HepG2 (cell line): ENCODE data around the gene LPCAT4. TPM values are rescaled to one million over a fixed set of nuclear protein-coding genes. Genes with fewer than 3 reads are reported as not detected.

Source experiments
- ARNTL ChIP-seq: sonication (generic); formaldehyde crosslinking; IDR thresholded peaks from 2 replicates; pipeline ENCODE4 v1.4.0; 2020; ENCODE audit warnings: mild to moderate bottlenecking, missing genetic modification reagents
- ATAD3A ChIP-seq: sonication (generic); formaldehyde crosslinking; IDR thresholded peaks from 2 replicates; pipeline ENCODE4 v1.4.0; 2020; ENCODE audit warnings: missing genetic modification reagents
- ATF1 ChIP-seq: IDR thresholded peaks from 2 replicates; pipeline ENCODE4 v1.6.1; 2016; ENCODE audit warnings: mild to moderate bottlenecking, control low read depth
- BRD4 ChIP-seq: sonication (generic); formaldehyde crosslinking; IDR thresholded peaks from 2 replicates; pipeline ENCODE4 v1.4.0; 2020; ENCODE audit warnings: missing genetic modification reagents
- CENPT ChIP-seq: sonication (generic); formaldehyde crosslinking; IDR thresholded peaks from 2 replicates; pipeline ENCODE4 v1.8.0; 2022; ENCODE audit warnings: low read depth, mild to moderate bottlenecking, moderate library complexity, missing genetic modification reagents
- ELF4 ChIP-seq: sonication (generic); formaldehyde crosslinking; IDR thresholded peaks from 2 replicates; pipeline ENCODE4 v1.5.0; 2020; ENCODE audit warnings: missing genetic modification reagents, mild to moderate bottlenecking, moderate library complexity, borderline replicate concordance
- HNF4A ChIP-seq: sonication (generic); formaldehyde crosslinking; IDR thresholded peaks from 2 replicates; pipeline ENCODE4 v1.4.0; 2020; ENCODE audit warnings: missing genetic modification reagents
- HOXA9 ChIP-seq: sonication (generic); formaldehyde crosslinking; IDR thresholded peaks from 2 replicates; pipeline ENCODE4 v1.8.1; 2022; ENCODE audit warnings: missing genetic modification reagents, mild to moderate bottlenecking, moderate library complexity, borderline replicate concordance
- IKZF1 ChIP-seq: fragments of 450-650 bp; IDR thresholded peaks from 2 replicates; pipeline ENCODE4 v1.7.1; 2016
- KAT2B ChIP-seq: fragments of 150-350 bp; IDR thresholded peaks from 2 replicates; pipeline ENCODE4 v1.6.1; 2014; ENCODE audit warnings: low read depth, low read length, borderline replicate concordance
- KDM5A ChIP-seq: fragments of 200-600 bp; sonication (generic); IDR thresholded peaks from 2 replicates; pipeline ENCODE4 v1.7.0; 2018; ENCODE audit warnings: antibody characterized with exemption, mild to moderate bottlenecking, low read length, borderline replicate concordance
- MAFG ChIP-seq: sonication (generic); formaldehyde crosslinking; IDR thresholded peaks from 2 replicates; pipeline ENCODE4 v1.5.1; 2020; ENCODE audit warnings: mild to moderate bottlenecking, missing genetic modification reagents
- NAIF1 ChIP-seq: sonication (generic); formaldehyde crosslinking; IDR thresholded peaks from 2 replicates; pipeline ENCODE4 v1.5.0; 2020; ENCODE audit warnings: mild to moderate bottlenecking, missing genetic modification reagents, borderline replicate concordance
- NPAS2 ChIP-seq: sonication (generic); formaldehyde crosslinking; IDR thresholded peaks from 2 replicates; pipeline ENCODE4 v1.8.0; 2022; ENCODE audit warnings: mild to moderate bottlenecking, missing genetic modification reagents, borderline replicate concordance
- POGZ ChIP-seq: sonication (generic); formaldehyde crosslinking; IDR thresholded peaks from 2 replicates; pipeline ENCODE4 v1.4.0; 2020; ENCODE audit warnings: mild to moderate bottlenecking, missing genetic modification reagents
- SNAI1 ChIP-seq: sonication (generic); formaldehyde crosslinking; IDR thresholded peaks from 2 replicates; pipeline ENCODE4 v1.5.0; 2020; ENCODE audit warnings: mild to moderate bottlenecking, missing genetic modification reagents, borderline replicate concordance
- SPEN ChIP-seq: sonication (generic); formaldehyde crosslinking; IDR thresholded peaks from 2 replicates; pipeline ENCODE4 v1.5.1; 2020; ENCODE audit warnings: low read depth, mild to moderate bottlenecking, missing genetic modification reagents
- TAF1 ChIP-seq: sonication (generic); formaldehyde crosslinking; IDR thresholded peaks from 2 replicates; pipeline ENCODE4 v1.4.0; 2020; ENCODE audit warnings: missing genetic modification reagents
- TARDBP ChIP-seq: sonication (generic); formaldehyde crosslinking; IDR thresholded peaks from 2 replicates; pipeline ENCODE4 v1.8.0; 2022; ENCODE audit warnings: mild to moderate bottlenecking, missing genetic modification reagents
- THAP11 ChIP-seq: IDR thresholded peaks from 2 replicates; pipeline ENCODE4 v1.6.1; 2016; ENCODE audit warnings: missing biosample characterization, missing genetic modification reagents
- ZNF274 ChIP-seq: sonication (generic); formaldehyde crosslinking; IDR thresholded peaks from 2 replicates; pipeline ENCODE4 v1.5.1; 2020; ENCODE audit warnings: mild to moderate bottlenecking, missing genetic modification reagents
- ZNF329 ChIP-seq: sonication (generic); formaldehyde crosslinking; IDR thresholded peaks from 2 replicates; pipeline ENCODE4 v1.9.0; 2021; ENCODE audit warnings: low read depth, mild to moderate bottlenecking, missing genetic modification reagents
- ZNF414 ChIP-seq: sonication (generic); formaldehyde crosslinking; IDR thresholded peaks from 2 replicates; pipeline ENCODE4 v1.5.0; 2020; ENCODE audit warnings: missing genetic modification reagents
- ZNF547 ChIP-seq: sonication (generic); formaldehyde crosslinking; IDR thresholded peaks from 2 replicates; pipeline ENCODE4 v1.5.1; 2020; ENCODE audit warnings: mild to moderate bottlenecking, missing genetic modification reagents
- ZNF576 ChIP-seq: sonication (generic); formaldehyde crosslinking; IDR thresholded peaks from 2 replicates; pipeline ENCODE4 v1.4.0; 2020; ENCODE audit warnings: mild to moderate bottlenecking, missing genetic modification reagents
- ZNF691 ChIP-seq: sonication (generic); formaldehyde crosslinking; IDR thresholded peaks from 2 replicates; pipeline ENCODE4 v1.4.0; 2020; ENCODE audit warnings: missing genetic modification reagents, low read depth, mild to moderate bottlenecking, borderline replicate concordance
- ZNF775 ChIP-seq: sonication (generic); formaldehyde crosslinking; IDR thresholded peaks from 2 replicates; pipeline ENCODE4 v1.4.0; 2020; ENCODE audit warnings: missing genetic modification reagents, mild to moderate bottlenecking, moderate library complexity, borderline replicate concordance
- ZSCAN31 ChIP-seq: sonication (generic); formaldehyde crosslinking; IDR thresholded peaks from 2 replicates; pipeline ENCODE4 v1.5.0; 2020; ENCODE audit warnings: low read depth, mild to moderate bottlenecking, missing genetic modification reagents
- polyA plus RNA-seq, 8 experiments: library from polyadenylated mRNA; depleted of rRNA in 3 of 8; stranded (reverse) in 7 of 8; unstranded in 1 of 8; fragments of >200 nt; fragmentation: Illumina TruSeq in 4 of 8; extraction: Trizol in 4 of 8; gene quantifications; 2 replicates each; pipeline versions ENCODE4 v1.2.1 to v1.2.3, GENCODE V29; 2011 to 2016; ENCODE audit warnings: low read depth in 4 of 8, missing spikeins in 1 of 8, mixed read lengths in 1 of 8; ENCODE audit not compliant: insufficient read depth in 1 of 8
- total RNA-seq, 5 experiments: library from RNA; depleted of rRNA; stranded (reverse); fragments of >200 nt; fragmentation: Illumina TruSeq; extraction: Trizol; gene quantifications; 2 replicates each; pipeline ENCODE4 v1.2.3, GENCODE V29; 2016; ENCODE audit warnings: low read depth in 1 of 5
- TF ChIP-seq, protein P1 (sequence below): sonication (generic); formaldehyde crosslinking; IDR thresholded peaks from 2 replicates; pipeline ENCODE4 v1.9.0; 2021; ENCODE audit warnings: missing genetic modification reagents, mild to moderate bottlenecking, borderline replicate concordance

Gene LPCAT4
- total and polyA plus RNA-seq, 2 of the 13 experiments (the other 11 are each of a cell fraction or from before 2014, with no cell fraction given) = 8.1 to 57.1 TPM

GRCh38 chr15:34342737-34343575 lies 24.0 kb downstream of the LPCAT4 start, which contains the start of the genes NOP10 and NUTM1 (continued):
- no peak for TF ChIP-seq ZNF414 (CRISPR knock-in tag)
- TF ChIP-seq KDM5A = peak; percentile 72; the same call in 1 of the 2 replicates
- no peak; the same call in 1 of the 2 replicates for TF ChIP-seq ZNF274
- no peak for TF ChIP-seq MAFG (CRISPR knock-in tag)
- no peak for TF ChIP-seq HOXA9 (CRISPR knock-in tag)
- TF ChIP-seq ARNTL (CRISPR knock-in tag) = peak; percentile 95
- TF ChIP-seq ZNF329 (CRISPR knock-in tag) = no peak
- no peak for TF ChIP-seq ZSCAN31 (CRISPR knock-in tag)
- TF ChIP-seq SNAI1 (CRISPR knock-in tag) = no peak
- TF ChIP-seq TAF1 = peak; percentile 79
- 0 out of 2 replicates have a peak, but pooled peaks have one; percentile 77 for TF ChIP-seq ZNF691 (CRISPR knock-in tag)
- TF ChIP-seq ZNF547 (CRISPR knock-in tag) = peak; percentile 49
- no peak for TF ChIP-seq HNF4A (CRISPR knock-in tag)
- peak; percentile 74 for TF ChIP-seq SPEN
- peak; percentile 79 for TF ChIP-seq POGZ
- TF ChIP-seq NAIF1 (CRISPR knock-in tag) = no peak
- TF ChIP-seq ZNF576 = no peak
- TF ChIP-seq NPAS2 (CRISPR knock-in tag) = no peak
- peak; percentile 94 for TF ChIP-seq TARDBP (CRISPR knock-in tag)
- TF ChIP-seq ATAD3A (CRISPR knock-in tag) = no peak
- TF ChIP-seq, protein P1, sequence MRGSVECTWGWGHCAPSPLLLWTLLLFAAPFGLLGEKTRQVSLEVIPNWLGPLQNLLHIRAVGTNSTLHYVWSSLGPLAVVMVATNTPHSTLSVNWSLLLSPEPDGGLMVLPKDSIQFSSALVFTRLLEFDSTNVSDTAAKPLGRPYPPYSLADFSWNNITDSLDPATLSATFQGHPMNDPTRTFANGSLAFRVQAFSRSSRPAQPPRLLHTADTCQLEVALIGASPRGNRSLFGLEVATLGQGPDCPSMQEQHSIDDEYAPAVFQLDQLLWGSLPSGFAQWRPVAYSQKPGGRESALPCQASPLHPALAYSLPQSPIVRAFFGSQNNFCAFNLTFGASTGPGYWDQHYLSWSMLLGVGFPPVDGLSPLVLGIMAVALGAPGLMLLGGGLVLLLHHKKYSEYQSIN (CRISPR knock-in tag) = no peak
- no peak for TF ChIP-seq ZNF775 (CRISPR knock-in tag)
- 0 out of 2 replicates have a peak, but pooled peaks have one; percentile 57 for TF ChIP-seq ATF1 (CRISPR knock-in tag)
- no peak for TF ChIP-seq CENPT (CRISPR knock-in tag)
- TF ChIP-seq THAP11 (CRISPR knock-in tag) = peak; percentile 93
- no peak for TF ChIP-seq KAT2B
- TF ChIP-seq BRD4 (CRISPR knock-in tag) = no peak
- TF ChIP-seq IKZF1 = no peak
- peak; percentile 52; the same call in 1 of the 2 replicates for TF ChIP-seq ELF4 (CRISPR knock-in tag)
